HCT116 (cell line): ENCODE data around the gene CDYL.

Experiments used
- EZH2phosphoT487 ChIP-seq: fragments of 200-600 bp; IDR thresholded peaks from 2 replicates; pipeline ENCODE4 v1.6.1; 2018; ENCODE audit warnings: antibody characterized with exemption, borderline replicate concordance
- JUND ChIP-seq: IDR thresholded peaks from 2 replicates; pipeline ENCODE4 v1.6.1; 2012
- SP1 ChIP-seq: IDR thresholded peaks from 2 replicates; pipeline ENCODE4 v1.6.1; 2012; ENCODE audit warnings: low read depth

- no peak for TF ChIP-seq SP1
- TF ChIP-seq JUND: no peak
- TF ChIP-seq EZH2phosphoT487: no peak
These were observed 14.1 kb downstream of the CDYL start for GRCh38 chr6:4790158-4790899.
